HG03060 (cell line): ENCODE data around the gene POMGNT1.

Experiments used
- ATAC-seq: cut with Tn5 transposase; IDR thresholded peaks from one replicate; pipeline ENCODE4 v1.9.1; 2021; ENCODE audit warnings: low read depth, moderate number of reproducible peaks; ENCODE audit not compliant: unreplicated experiment

The POMGNT1 gene

GRCh38 chr1:46211051-46211450 is 12.8 kb upstream of the POMGNT1 start:
- ATAC-seq: no peak

- no peak for ATAC-seq
These were observed 12.3 kb upstream of the POMGNT1 start for GRCh38 chr1:46210561-46210960.

DNA sequence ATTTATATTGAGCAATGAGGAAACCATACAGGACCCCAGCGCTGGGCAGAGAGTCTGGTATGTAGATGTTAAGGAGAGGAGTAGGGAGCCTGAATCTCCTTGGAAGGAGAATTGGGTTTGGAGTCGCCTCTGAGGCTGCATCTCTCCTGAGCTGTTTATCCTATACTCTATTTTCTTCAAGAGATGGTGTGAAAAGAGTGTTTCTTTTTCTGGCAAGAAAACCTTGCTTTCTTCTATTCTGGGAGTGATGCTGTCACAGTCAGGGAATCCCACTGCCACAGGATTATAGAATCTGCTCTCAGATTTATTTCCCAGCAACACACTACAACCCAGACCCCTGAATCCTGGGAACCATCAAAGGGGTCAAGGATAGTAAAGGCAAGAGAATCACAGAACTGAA is 8.2 kb upstream of the POMGNT1 start:
- no peak for ATAC-seq

DNA sequence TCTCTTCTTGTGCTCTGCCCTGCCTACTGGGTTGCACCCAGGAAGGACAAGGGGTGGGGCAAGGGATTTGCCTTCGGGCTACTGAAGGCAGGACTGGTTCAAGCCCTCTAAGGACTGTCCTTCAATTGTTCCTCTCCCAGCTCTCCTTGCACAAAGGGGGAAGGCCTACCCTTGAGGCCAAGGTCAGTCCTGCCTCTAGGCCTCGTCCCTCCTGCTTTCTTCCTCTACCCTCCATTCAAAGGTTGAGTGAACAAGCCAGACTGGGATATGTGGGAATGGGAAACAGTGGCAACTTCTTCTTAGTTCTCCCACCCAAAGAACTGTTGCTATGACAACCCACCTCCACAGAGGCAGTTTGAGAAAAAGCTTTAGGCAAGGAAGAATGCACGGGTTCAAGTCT is 7.6 kb upstream of the POMGNT1 start:
- no peak for ATAC-seq

GRCh38 chr1:46205141-46205540 is 6.9 kb upstream of the POMGNT1 start:
- ATAC-seq: no peak

DNA sequence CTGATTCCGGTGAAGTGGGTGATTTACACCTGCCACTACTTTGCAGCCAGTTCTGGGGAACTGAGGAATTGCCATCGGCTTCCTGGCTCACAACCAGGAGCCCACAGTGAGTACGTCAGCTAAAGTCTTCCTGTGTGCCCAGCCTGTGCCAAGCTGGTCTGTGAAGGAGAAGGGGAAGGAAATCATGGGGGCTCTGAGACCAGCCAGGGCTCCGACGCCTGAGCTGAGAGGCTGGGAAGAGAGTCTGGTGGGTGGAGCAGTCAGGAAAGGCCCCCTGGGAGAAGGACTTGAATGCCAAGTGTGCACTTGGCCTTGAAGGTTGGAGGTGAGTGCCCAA is 6.1 kb upstream of the POMGNT1 start:
- no peak for ATAC-seq

DNA sequence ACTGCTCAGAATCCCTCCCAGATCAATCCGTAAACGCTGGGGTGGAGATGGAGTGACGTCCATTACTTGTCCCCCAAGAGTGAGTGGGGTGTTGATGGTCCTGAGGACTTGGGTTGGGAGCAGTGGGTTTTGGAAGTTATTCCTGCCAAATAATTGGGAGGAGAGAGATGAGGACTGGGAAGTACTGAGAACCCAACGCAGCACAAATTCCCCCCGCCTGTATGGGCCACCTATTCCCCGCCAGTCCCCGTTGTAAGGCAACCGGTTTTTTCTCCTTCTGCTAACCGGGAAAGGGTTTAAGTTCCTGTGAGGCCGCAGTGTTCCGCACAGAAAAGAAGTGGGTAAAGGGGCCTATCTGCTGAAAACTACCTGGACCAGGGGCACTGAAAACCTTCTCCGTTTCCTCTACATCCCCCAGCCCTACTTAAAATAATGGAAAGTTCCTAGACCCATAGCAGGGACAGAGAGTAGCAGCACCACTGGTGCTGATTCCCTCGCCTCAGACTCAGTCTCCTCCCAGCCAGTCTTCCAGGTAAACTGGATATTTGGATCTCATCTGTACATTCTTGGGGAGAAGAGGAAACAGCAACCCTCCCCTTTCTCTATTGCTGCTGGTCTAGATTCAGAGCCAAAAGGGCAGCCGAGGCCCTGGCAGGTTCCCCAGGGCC is 5.6 kb upstream of the POMGNT1 start:
- ATAC-seq: no peak

- ATAC-seq: no peak
These were observed 1.1 kb upstream of the POMGNT1 start for GRCh38 chr1:46199233-46199749.

- ATAC-seq: no peak
These were observed 672 bp downstream of the POMGNT1 start for GRCh38 chr1:46197560-46197963.

- no peak for ATAC-seq
These were observed 1.6 kb downstream of the POMGNT1 start for GRCh38 chr1:46196609-46197008.

DNA sequence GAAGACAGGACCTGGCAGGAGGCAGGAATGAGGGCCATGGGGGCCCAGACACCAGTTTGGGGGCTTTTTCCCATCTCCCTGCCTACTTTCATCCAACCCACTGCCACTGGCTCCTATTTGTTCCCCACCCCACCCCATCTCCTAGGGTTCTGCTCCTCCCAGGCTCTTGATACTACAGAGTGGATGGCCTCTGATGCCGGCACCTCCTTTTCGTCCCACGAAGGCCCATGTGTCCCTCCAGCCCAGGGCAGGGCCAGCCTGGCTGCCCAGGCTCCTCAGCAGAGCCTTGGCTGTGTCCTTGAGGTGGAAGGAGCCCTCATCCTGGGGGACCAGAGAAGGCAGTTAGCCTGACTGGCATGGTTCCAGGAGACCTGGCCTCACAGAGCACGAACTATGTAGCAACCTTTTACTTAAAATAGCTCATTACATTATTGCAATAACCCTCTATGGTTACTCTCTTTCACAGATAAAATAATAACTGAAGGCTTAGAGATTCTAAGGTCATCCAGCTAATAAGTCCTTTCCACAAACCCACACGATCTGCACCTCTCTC is 3.5 kb downstream of the POMGNT1 start:
- ATAC-seq: no peak

DNA sequence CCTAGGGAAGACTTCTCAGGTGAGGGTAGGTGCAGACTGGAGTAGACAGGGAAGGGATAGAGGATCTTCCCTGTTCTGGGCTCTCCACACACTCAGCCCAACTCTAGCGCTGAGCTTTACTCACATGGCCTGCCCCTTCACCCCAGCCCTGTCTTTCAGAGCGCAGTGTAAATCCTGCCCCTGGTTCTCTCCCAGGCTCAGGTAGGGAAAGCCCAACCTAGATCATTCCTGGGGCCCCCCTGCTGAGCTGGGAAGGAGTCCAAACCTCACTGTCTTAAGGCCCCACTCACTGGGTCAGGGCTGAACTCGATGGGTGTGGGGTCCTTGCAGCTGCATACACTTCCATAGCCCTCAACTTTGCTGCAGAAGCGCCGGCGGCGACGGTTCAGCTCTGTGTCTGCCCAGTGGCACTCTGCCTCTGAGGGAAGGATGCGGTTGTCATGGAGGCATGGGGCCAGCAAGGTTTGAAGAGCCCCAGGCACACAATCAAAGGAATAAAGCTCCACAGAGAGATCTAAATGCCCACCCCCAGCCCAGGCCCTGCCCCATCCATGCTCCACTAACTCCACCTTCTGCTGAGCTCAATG is 4.2 kb downstream of the POMGNT1 start:
- ATAC-seq: no peak

GRCh38 chr1:46193285-46193684 is 4.9 kb downstream of the POMGNT1 start:
- no peak for ATAC-seq

DNA sequence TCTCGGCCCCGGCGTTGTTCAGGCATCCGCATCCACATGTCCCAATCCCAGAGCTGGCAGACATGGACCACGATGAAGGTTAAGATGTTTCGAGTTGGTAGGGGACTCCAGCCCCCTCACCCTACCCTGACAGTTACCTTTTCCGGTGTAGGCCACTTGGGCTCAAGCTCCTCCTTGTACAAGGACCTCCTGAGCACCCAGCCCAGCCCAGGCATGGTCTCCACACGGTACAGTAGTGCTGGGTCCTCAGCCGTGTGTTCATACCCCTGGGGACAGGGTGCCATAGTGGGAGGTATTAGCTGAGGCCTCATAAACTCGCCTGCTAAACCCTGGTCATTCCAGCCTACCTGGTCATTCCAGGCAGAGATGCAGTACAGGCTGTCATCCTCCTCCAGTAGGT is 6.1 kb downstream of the POMGNT1 start:
- ATAC-seq: no peak

DNA sequence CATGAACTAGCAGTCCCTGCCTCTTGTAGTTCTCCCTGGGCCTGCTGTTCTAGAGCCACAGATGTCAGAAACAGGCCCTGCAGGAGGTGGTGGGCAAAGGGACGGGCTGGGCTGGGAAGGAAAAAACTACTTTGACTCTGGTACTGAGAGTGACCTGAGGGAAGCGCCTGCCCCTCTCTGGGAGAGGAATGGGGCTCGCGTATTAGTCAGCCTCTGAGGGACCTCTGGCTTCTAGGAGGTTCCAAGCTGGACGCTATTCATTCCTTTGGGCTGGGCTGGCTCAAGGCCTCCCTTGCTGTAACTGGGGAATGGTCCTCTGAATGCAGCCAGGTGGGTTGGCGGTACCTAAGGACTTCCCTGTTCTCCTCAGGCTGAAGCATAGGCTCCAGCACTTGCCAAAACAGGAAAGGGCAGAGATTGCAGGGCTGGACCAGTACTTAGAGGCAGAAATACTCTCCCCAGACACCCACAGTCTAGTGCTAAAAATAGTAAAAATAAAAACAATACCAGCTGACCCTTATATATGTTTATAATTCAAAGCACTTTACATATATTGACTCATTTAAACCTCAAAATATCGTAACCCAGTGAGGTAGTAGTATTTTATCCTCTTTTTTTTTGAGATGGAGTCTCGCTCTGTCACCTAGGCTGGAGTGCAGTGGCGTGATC is 7.1 kb downstream of the POMGNT1 start:
- no peak for ATAC-seq

DNA sequence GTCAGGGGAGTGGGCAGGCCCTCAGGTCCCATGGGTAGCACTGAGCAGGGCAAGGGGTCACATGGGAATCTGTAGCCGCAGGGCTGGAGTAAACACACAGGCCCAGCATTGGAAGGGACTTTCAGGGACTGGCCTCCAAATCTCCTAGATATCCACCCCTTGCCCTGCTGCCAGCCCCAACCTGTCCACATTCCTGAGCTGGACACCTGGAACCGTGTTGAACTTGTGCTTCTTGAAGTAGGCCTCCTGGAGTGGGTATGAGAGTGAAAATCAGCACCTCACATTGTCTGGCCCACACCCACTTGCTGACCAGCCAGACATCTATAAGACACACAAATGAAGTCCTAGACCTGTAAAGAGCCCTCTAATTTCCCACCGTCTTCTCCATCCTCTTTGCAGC is 7.7 kb downstream of the POMGNT1 start:
- ATAC-seq: no peak

GRCh38 chr1:46188295-46189030 is 9.8 kb downstream of the POMGNT1 start:
- ATAC-seq: no peak

DNA sequence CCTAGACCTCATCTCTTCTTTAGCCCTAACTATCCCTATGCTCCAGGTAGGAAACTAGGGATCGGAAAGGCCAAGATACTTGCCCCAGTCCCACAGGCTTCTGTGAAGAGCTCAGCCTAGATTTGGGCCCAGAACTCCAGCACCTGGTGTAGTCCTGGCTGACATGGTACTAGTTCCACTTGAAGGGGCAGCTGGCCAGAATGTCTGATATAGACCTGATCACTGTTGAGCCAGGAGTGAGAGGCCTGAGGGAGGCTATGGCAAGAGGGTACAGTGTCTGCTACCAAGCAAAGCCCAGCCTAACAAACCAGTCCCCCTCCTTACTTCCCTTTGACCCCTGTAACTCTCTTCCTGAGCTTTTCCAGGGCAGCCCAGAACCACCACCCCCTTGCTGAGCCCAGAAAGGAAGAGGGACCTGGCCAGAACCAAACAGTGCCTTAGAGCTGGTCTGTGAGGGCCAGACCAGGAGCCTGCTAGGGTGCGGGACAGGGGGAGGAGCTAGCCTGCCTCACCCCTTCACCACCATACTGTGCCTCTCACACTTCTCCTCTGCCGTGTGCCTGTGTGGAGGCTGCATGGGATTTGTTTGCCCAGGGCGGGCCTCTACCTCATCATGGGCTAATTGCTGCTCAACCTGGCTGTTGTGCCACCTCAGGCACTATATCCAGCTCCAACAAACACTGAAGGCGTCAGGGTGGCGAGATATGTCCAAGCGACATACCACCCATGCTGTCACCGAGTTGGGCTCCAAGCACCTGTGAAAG is 10.9 kb downstream of the POMGNT1 start:
- no peak for ATAC-seq

DNA sequence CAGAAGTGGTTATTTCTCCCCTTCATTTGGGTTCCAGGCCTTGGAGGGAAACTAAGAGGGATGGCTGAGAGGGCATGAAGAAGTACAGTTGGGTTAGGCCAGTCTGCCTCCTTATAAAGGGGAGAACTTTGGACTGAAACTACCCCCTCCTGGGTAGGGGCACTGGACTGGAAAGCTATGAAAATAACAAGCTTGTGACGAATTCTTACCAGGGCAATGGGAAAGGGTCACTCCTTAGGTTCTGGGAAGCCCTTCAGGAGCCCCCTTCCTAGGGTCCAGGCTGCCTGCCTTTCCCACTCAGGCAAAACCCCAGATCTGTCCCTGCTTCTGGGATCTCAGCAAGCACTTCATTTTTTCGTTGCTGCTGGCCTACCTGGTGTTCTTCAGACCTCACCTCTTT is 12.2 kb downstream of the POMGNT1 start:
- ATAC-seq: no peak

GRCh38 chr1:46184920-46185658 is 13.1 kb downstream of the POMGNT1 start:
- ATAC-seq: no peak
